ENCODE results near the gene LITAFD.

DNA sequence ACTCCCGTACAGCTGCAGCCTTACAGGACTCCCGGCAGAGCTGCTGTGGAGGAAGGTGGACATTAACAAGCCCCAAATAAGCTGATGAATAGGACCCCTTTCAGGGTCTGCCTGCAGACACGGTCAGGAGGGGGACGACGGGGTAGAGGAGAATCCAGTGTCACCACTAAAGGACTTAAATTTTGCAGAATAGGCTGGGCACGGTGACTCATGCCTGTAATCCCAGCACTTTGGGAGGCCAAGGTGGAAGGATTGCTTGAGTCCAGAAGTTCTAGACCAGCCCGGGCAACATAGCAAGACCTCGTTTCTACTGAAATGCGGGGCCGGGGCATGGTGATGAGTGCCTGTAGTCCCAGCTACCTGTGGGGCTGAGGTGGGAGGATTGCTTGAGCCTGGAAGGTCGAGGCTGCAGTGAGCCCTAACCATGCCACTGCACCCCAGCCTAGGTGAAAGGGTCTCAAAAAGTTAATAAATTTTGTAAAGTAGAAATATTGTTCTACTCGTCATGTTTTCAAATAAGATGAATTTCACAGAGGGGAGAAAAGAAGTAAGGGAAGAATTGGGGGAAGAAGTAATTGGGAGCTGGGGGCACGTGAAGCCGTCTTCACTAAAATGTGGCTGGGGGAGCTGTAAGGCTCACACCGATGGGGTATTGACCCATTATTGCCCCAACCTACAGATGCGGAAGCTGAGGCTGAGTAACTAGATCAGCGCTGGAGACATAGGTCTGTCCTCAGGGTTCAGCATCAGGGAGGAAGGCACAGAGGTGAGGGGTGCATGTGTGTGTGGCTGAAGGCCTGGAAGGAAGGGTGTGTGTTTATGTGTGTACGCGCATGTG is 4.7 kb downstream of the LITAFD start:
- TF ChIP-seq, protein P1, sequence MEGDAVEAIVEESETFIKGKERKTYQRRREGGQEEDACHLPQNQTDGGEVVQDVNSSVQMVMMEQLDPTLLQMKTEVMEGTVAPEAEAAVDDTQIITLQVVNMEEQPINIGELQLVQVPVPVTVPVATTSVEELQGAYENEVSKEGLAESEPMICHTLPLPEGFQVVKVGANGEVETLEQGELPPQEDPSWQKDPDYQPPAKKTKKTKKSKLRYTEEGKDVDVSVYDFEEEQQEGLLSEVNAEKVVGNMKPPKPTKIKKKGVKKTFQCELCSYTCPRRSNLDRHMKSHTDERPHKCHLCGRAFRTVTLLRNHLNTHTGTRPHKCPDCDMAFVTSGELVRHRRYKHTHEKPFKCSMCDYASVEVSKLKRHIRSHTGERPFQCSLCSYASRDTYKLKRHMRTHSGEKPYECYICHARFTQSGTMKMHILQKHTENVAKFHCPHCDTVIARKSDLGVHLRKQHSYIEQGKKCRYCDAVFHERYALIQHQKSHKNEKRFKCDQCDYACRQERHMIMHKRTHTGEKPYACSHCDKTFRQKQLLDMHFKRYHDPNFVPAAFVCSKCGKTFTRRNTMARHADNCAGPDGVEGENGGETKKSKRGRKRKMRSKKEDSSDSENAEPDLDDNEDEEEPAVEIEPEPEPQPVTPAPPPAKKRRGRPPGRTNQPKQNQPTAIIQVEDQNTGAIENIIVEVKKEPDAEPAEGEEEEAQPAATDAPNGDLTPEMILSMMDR (IDR thresholded peaks at IDR 0.05) = no peak
- TF ChIP-seq POLR2A (IDR thresholded peaks at IDR 0.05) = no peak
- TF ChIP-seq EP300 (IDR thresholded peaks at IDR 0.05) = no peak
